Gastroesophageal sphincter (tissue), 3 donors: ENCODE measurements around the gene YPEL1.

ENCODE experiments used
- EP300 ChIP-seq: sonication (generic); formaldehyde crosslinking; IDR thresholded peaks from one replicate; pipeline ENCODE4 v1.6.1; 2017; ENCODE audit warnings: antibody characterized with exemption, mild to moderate bottlenecking
- POLR2A ChIP-seq, 2 donors: fragments of 450-650 bp; IDR thresholded peaks; one replicate each; pipeline ENCODE4 v1.6.1; 2017; ENCODE audit warnings: antibody characterized with exemption in 2 of 2, mild to moderate bottlenecking in 2 of 2, moderate library complexity in 1 of 2
- POLR2AphosphoS5 ChIP-seq: sonication (generic); formaldehyde crosslinking; IDR thresholded peaks from one replicate; pipeline ENCODE4 v1.6.1; 2017; ENCODE audit warnings: antibody characterized with exemption
- TF ChIP-seq, protein P1 (sequence below), 4 experiments: fragments of 200-600 bp in 2 of 4; fragments of 450-650 bp in 2 of 4; sonication (generic) in 1 of 4; IDR thresholded peaks; one replicate each; pipeline ENCODE4 v1.5.1; 2017 to 2019; ENCODE audit warnings: antibody characterized with exemption in 4 of 4, mild to moderate bottlenecking in 2 of 4, moderate library complexity in 2 of 4

- TF ChIP-seq, protein P1, sequence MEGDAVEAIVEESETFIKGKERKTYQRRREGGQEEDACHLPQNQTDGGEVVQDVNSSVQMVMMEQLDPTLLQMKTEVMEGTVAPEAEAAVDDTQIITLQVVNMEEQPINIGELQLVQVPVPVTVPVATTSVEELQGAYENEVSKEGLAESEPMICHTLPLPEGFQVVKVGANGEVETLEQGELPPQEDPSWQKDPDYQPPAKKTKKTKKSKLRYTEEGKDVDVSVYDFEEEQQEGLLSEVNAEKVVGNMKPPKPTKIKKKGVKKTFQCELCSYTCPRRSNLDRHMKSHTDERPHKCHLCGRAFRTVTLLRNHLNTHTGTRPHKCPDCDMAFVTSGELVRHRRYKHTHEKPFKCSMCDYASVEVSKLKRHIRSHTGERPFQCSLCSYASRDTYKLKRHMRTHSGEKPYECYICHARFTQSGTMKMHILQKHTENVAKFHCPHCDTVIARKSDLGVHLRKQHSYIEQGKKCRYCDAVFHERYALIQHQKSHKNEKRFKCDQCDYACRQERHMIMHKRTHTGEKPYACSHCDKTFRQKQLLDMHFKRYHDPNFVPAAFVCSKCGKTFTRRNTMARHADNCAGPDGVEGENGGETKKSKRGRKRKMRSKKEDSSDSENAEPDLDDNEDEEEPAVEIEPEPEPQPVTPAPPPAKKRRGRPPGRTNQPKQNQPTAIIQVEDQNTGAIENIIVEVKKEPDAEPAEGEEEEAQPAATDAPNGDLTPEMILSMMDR (IDR thresholded peaks at IDR 0.05), result no peak
- TF ChIP-seq POLR2AphosphoS5, result no peak
- TF ChIP-seq POLR2A (IDR thresholded peaks at IDR 0.05), result no peak
- TF ChIP-seq EP300, result no peak
Measured at GRCh38 chr22:21745948-21746347, 10.4 kb upstream of the YPEL1 start.
